ENCODE measurements around the gene ZSWIM4. TPM values are rescaled to one million over a fixed set of nuclear protein-coding genes. Genes with fewer than 3 reads are reported as not detected.
"Not testable (repeated sequence)": the region's sequence is repeated elsewhere in the genome, so short reads cannot be mapped to it uniquely, and the experiment has no call there.

The ZSWIM4 gene
- polyA plus RNA-seq, 2 of the 4 experiments (the other 2 are of a cell fraction), result 1.6 to 3.4 TPM

- TF ChIP-seq BCL3 (IDR thresholded peaks at IDR 0.05) (peak; percentile 70; the same call in 2 of the 3 replicates), ZFP36 (IDR thresholded peaks at IDR 0.05; ENCODE audit: borderline replicate concordance, partially characterized antibody) (no peak), MAZ (IDR thresholded peaks at IDR 0.05; ENCODE audit: borderline replicate concordance, low read depth, low read length) (no peak), TP53 (CRISPR knock-in tag; IDR thresholded peaks at IDR 0.05) (no peak; the same call in 1 of the 2 replicates), NPAS2 (CRISPR knock-in tag; IDR thresholded peaks at IDR 0.05; ENCODE audit: borderline replicate concordance) (no peak), CBX2 (IDR thresholded peaks at IDR 0.05; ENCODE audit: borderline replicate concordance, low read depth) (no peak), RNF2 (IDR thresholded peaks at IDR 0.05; ENCODE audit: borderline replicate concordance, low read depth) (no peak), POLR2AphosphoS2 (conservative IDR thresholded peaks at IDR 0.05; ENCODE audit: low read length) (no peak), POLR2A (IDR thresholded peaks at IDR 0.05; ENCODE audit: low read length) (no peak), EHMT2 (IDR thresholded peaks at IDR 0.05; ENCODE audit: low read depth) (no peak), ELK1 (IDR thresholded peaks at IDR 0.05; ENCODE audit: low read depth, low read length) (no peak), ZSCAN20 (CRISPR knock-in tag; IDR thresholded peaks at IDR 0.05) (0 out of 2 replicates have a peak, but pooled peaks have one; percentile 5), TFCP2L1 (CRISPR knock-in tag; IDR thresholded peaks at IDR 0.05) (peak; percentile 67), JUN (IDR thresholded peaks at IDR 0.05) (peak; percentile 65; a peak in 2 of 5 replicates), ESRRA (IDR thresholded peaks at IDR 0.05; ENCODE audit: borderline replicate concordance, low read length) (no peak), HMGXB4 (CRISPR knock-in tag; IDR thresholded peaks at IDR 0.05; ENCODE audit: borderline replicate concordance) (no peak), CHD2 (IDR thresholded peaks at IDR 0.05; ENCODE audit: low read length, partially characterized antibody) (peak; percentile 29), ZC3H11A (IDR thresholded peaks at IDR 0.05) (no peak), EP300 (IDR thresholded peaks at IDR 0.05) (peak; percentile 74 to 83; a peak in 3 of 5 replicates), EHF (CRISPR knock-in tag; IDR thresholded peaks at IDR 0.05) (peak; percentile 68; the same call in 1 of the 2 replicates), PHF8 (IDR thresholded peaks at IDR 0.05; ENCODE audit: borderline replicate concordance, low read depth) (no peak), GATA3 (IDR thresholded peaks at IDR 0.05; ENCODE audit: borderline replicate concordance) (peak; percentile 86), FOSB (CRISPR knock-in tag; IDR thresholded peaks at IDR 0.05) (no peak; the same call in 1 of the 2 replicates), PBX3 (IDR thresholded peaks at IDR 0.05) (0 out of 2 replicates have a peak, but pooled peaks have one; percentile 66)
Measured at GRCh38 chr19:13850910-13851733, 55.9 kb downstream of the ZSWIM4 start (continued).

- FAIRE-seq; DNase-seq (ENCODE audit: low read depth in 1 of 2, low spot score in 1 of 2); H3K4me3 ChIP-seq; H3K9me3 ChIP-seq; ATAC-seq: not testable (repeated sequence)
- H3K4me1 ChIP-seq, result peaks cover 74% of the 10 kb centered on the region
- POLR2A ChIA-PET, result interaction anchor here (1.2 to 2.1 kb wide), 6 partner anchors 10 to 56 kb away, joined by 3 to 10 read pairs (median 6); partner anchors contain the start of gene ZSWIM4
- H3K27ac ChIP-seq, result peak overlapping the region; percentile 100
- CTCF ChIA-PET, result interaction anchor here (0.6 to 20.6 kb wide), 7 partner anchors 10 to 229 kb away, joined by 3 to 271 read pairs (median 3); no protein-coding TSS in a partner anchor
- WGBS (ENCODE audit: missing lambda C conversion rate), result 52% methylated on average over 5 of the region's 5 CpGs
- H3K4me2 ChIP-seq, result peak overlapping the region; percentile 93
Measured at GRCh38 chr19:13851734-13852114, 56.5 kb downstream of the ZSWIM4 start.

- not testable (repeated sequence) for FAIRE-seq; H3K4me3 ChIP-seq; DNase-seq (ENCODE audit: low read depth in 1 of 2, low spot score in 1 of 2); H3K9me3 ChIP-seq; ATAC-seq
- CTCF ChIA-PET, result interaction anchor here (0.6 to 20.6 kb wide), 6 partner anchors 9 to 229 kb away, joined by 3 to 271 read pairs (median 3); no protein-coding TSS in a partner anchor
- POLR2A ChIA-PET, result interaction anchor here (1.3 to 2.1 kb wide), 4 partner anchors 10 to 18 kb away, joined by 3 to 10 read pairs (median 6); no protein-coding TSS in a partner anchor
- Histone ChIP-seq H3K4me1 (peaks cover 74% of the 10 kb centered on the region), H3K4me2 (peak overlapping the region; percentile 93), H3K27ac (peak overlapping the region; percentile 100)
- 47% methylated on average over 12 of the region's 12 CpGs for WGBS (ENCODE audit: missing lambda C conversion rate)
Measured at GRCh38 chr19:13852171-13852707, 57.0 kb downstream of the ZSWIM4 start.

Measured in A549 (cell line).